HepG2 (cell line): Measurements from ENCODE around the gene LSM10. TPM values are rescaled to one million over a fixed set of nuclear protein-coding genes. Genes with fewer than 3 reads are reported as not detected.

ENCODE experiments used
- ATAC-seq: fragments of 200-7000 bp; cut with Tn5 transposase; 3 replicates; pipeline ENCODE4 v1.9.1; 2020; ENCODE audit warnings: mild to moderate bottlenecking, moderate library complexity
- BruUV-seq: library from RNA; stranded (reverse); fragments of 400-500 nt; replicated peaks from 2 replicates; lab custom pipeline; 2021; lab: Mats Ljungman, UMichigan
- CTCF ChIA-PET: fragments of 300-600 bp; formaldehyde crosslinking; extraction: SDS; loops from one replicate; lab custom pipeline; 2021; ENCODE audit warnings: low total read pairs, inconsistent platforms, low intra/inter-chr PET ratio; lab: Yijun Ruan, JAX
- POLR2A ChIA-PET: fragments of 350-600 bp; sonication (Branson Sonifier 250); formaldehyde crosslinking; loops from one replicate; lab custom pipeline; 2020; ENCODE audit warnings: antibody characterized with exemption, inconsistent platforms; lab: Yijun Ruan, JAX
- DNase-seq: peaks from one replicate; pipeline ENCODE4 v3.0.0-alpha.2; 2015; ENCODE audit warnings: low spot score
- FAIRE-seq: peaks from 3 replicates; lab custom pipeline; 2011; peaks lifted over from hg19 to GRCh38; lab: Jason Lieb, UNC
- H2AFZ ChIP-seq: one replicate; pipeline ENCODE4 v1.6.1; 2011; ENCODE audit warnings: low read length, inconsistent platforms
- H3K27ac ChIP-seq: fragments of 300-600 bp; 3 replicates; pipeline ENCODE4 v1.8.0; 2011; ENCODE audit warnings: mixed run types, mild to moderate bottlenecking, mixed read lengths, low read length, inconsistent platforms; ENCODE audit not compliant: insufficient read depth; ENCODE audit errors: extremely low read length
- H3K27me3 ChIP-seq, 2 experiments: fragments of 200-600 bp in 1 of 2; 2 replicates in 1 of 2; 3 replicates in 1 of 2; pipeline versions ENCODE4 v1.6.0 to v1.8.0; 2011; ENCODE audit warnings: low read length in 2 of 2, mild to moderate bottlenecking in 2 of 2, moderate library complexity in 2 of 2, inconsistent platforms in 1 of 2; ENCODE audit not compliant: insufficient read depth in 2 of 2, control insufficient read depth in 1 of 2
- H3K36me3 ChIP-seq, 2 experiments: fragments of 200-600 bp in 1 of 2; replicated peaks in 1 of 2; 2 replicates in 1 of 2; 3 replicates in 1 of 2; pipeline versions ENCODE4 v1.5.1 to v1.8.0; 2011; ENCODE audit warnings: low read length in 2 of 2, inconsistent platforms in 1 of 2; ENCODE audit not compliant: insufficient read depth in 2 of 2, control insufficient read depth in 1 of 2
- H3K4me1 ChIP-seq: 2 replicates; pipeline ENCODE4 v1.5.1; 2012; ENCODE audit warnings: low read length, inconsistent platforms; ENCODE audit not compliant: insufficient read depth
- H3K4me2 ChIP-seq: 2 replicates; pipeline ENCODE4 v1.6.0; 2011; ENCODE audit warnings: low read depth, low read length, inconsistent platforms
- H3K4me3 ChIP-seq, 3 experiments: fragments of 200-600 bp in 1 of 3; sonication (generic), shearing (Covaris generic) in 1 of 3; replicated peaks in 1 of 3; 2 replicates each; pipeline ENCODE4 v1.5.1; 2011 to 2016; ENCODE audit warnings: low read length in 3 of 3, inconsistent platforms in 2 of 3, low read depth in 2 of 3, mild to moderate bottlenecking in 2 of 3, control low read depth in 1 of 3, mixed read lengths in 1 of 3; ENCODE audit not compliant: insufficient read depth in 1 of 3
- H3K79me2 ChIP-seq: one replicate; pipeline ENCODE4 v1.6.1; 2011; ENCODE audit warnings: low read length, inconsistent platforms; ENCODE audit not compliant: insufficient read depth
- H3K9ac ChIP-seq: 2 replicates; pipeline ENCODE4 v1.6.0; 2011; ENCODE audit warnings: mild to moderate bottlenecking, low read depth, low read length, inconsistent platforms; ENCODE audit not compliant: insufficient read depth
- H3K9me3 ChIP-seq: 2 replicates; pipeline ENCODE4 v1.5.1; 2012; ENCODE audit warnings: mild to moderate bottlenecking, low read length
- H4K20me1 ChIP-seq: 2 replicates; pipeline ENCODE4 v1.6.0; 2011; ENCODE audit warnings: inconsistent platforms, mild to moderate bottlenecking, low read length, moderate library complexity; ENCODE audit not compliant: insufficient read depth
- CBX5 ChIP-seq: sonication (generic); formaldehyde crosslinking; IDR thresholded peaks from 2 replicates; pipeline ENCODE4 v1.4.0; 2020; ENCODE audit warnings: missing genetic modification reagents, borderline replicate concordance
- CEBPG ChIP-seq: IDR thresholded peaks from 2 replicates; pipeline ENCODE4 v1.6.1; 2016
- FOXC1 ChIP-seq: sonication (generic); formaldehyde crosslinking; IDR thresholded peaks from 2 replicates; pipeline ENCODE4 v1.8.0; 2022; ENCODE audit warnings: mild to moderate bottlenecking, missing genetic modification reagents, borderline replicate concordance
- ISX ChIP-seq: sonication (generic); formaldehyde crosslinking; conservative IDR thresholded peaks from 2 replicates; pipeline ENCODE4 v1.5.0; 2020; ENCODE audit warnings: missing genetic modification reagents
- PHB2 ChIP-seq: fragments of 450-650 bp; IDR thresholded peaks from 2 replicates; pipeline ENCODE4 v1.6.1; 2018; ENCODE audit not compliant: partially characterized antibody
- SMYD3 ChIP-seq: sonication (generic); formaldehyde crosslinking; IDR thresholded peaks from 2 replicates; pipeline ENCODE4 v1.8.1; 2023; ENCODE audit warnings: mild to moderate bottlenecking, missing genetic modification reagents
- STAG1 ChIP-seq: sonication (generic); formaldehyde crosslinking; IDR thresholded peaks from 2 replicates; pipeline ENCODE4 v1.4.0; 2020; ENCODE audit warnings: missing genetic modification reagents
- SYNCRIP ChIP-seq: fragments of 200-400 bp; formaldehyde crosslinking; IDR thresholded peaks from 2 replicates; pipeline ENCODE4 v1.6.1; 2018; ENCODE audit warnings: mild to moderate bottlenecking, low read depth, low read length; ENCODE audit not compliant: insufficient read depth
- TARDBP ChIP-seq: sonication (generic); formaldehyde crosslinking; IDR thresholded peaks from 2 replicates; pipeline ENCODE4 v1.8.0; 2022; ENCODE audit warnings: mild to moderate bottlenecking, missing genetic modification reagents
- ZFP90 ChIP-seq: sonication (generic); formaldehyde crosslinking; IDR thresholded peaks from 2 replicates; pipeline ENCODE4 v1.8.0; 2022; ENCODE audit warnings: missing genetic modification reagents, mild to moderate bottlenecking, inconsistent platforms, borderline replicate concordance
- ZNF225 ChIP-seq: sonication (generic); formaldehyde crosslinking; IDR thresholded peaks from 2 replicates; pipeline ENCODE4 v1.4.0; 2020; ENCODE audit warnings: mild to moderate bottlenecking, missing genetic modification reagents
- ZNF343 ChIP-seq: sonication (generic); formaldehyde crosslinking; IDR thresholded peaks from 2 replicates; pipeline ENCODE4 v1.4.0; 2020; ENCODE audit warnings: mild to moderate bottlenecking, missing genetic modification reagents
- ZNF383 ChIP-seq: sonication (generic); formaldehyde crosslinking; IDR thresholded peaks from 2 replicates; pipeline ENCODE4 v1.4.0; 2020; ENCODE audit warnings: missing genetic modification reagents, mild to moderate bottlenecking, borderline replicate concordance
- ZNF501 ChIP-seq: sonication (generic); formaldehyde crosslinking; IDR thresholded peaks from 2 replicates; pipeline ENCODE4 v1.5.1; 2020; ENCODE audit warnings: mild to moderate bottlenecking, moderate library complexity, missing genetic modification reagents
- WGBS: methylation state at CpG from one replicate; pipeline ENCODE4 v1.1.6; 2017; ENCODE audit warnings: low lambda C conversion rate; 5-methylcytosine and 5-hydroxymethylcytosine counted together
- in situ Hi-C: cut with HindIII; loops from 2 replicates; pipeline ENCODE4 v1.10.0; 2017; ENCODE audit warnings: low pct_unique_long_range_greater_than_20kb; ENCODE audit not compliant: extremely low pct_ligation_motif_present
- intact Hi-C: fragments of 100-400 bp; cut with micrococcal nuclease; formaldehyde crosslinking; loops from one replicate; pipeline ENCODE4 v1.10.0; 2022; ENCODE audit not compliant: unreplicated experiment
- polyA plus RNA-seq, 8 experiments: library from polyadenylated mRNA; depleted of rRNA in 3 of 8; stranded (reverse) in 7 of 8; unstranded in 1 of 8; fragments of >200 nt; fragmentation: Illumina TruSeq in 4 of 8; extraction: Trizol in 4 of 8; gene quantifications; 2 replicates each; pipeline versions ENCODE4 v1.2.1 to v1.2.3, GENCODE V29; 2011 to 2016; ENCODE audit warnings: low read depth in 4 of 8, missing spikeins in 1 of 8, mixed read lengths in 1 of 8; ENCODE audit not compliant: insufficient read depth in 1 of 8
- total RNA-seq, 5 experiments: library from RNA; depleted of rRNA; stranded (reverse); fragments of >200 nt; fragmentation: Illumina TruSeq; extraction: Trizol; gene quantifications; 2 replicates each; pipeline ENCODE4 v1.2.3, GENCODE V29; 2016; ENCODE audit warnings: low read depth in 1 of 5
- TF ChIP-seq, protein P1 (sequence below): sonication (generic); formaldehyde crosslinking; IDR thresholded peaks from 2 replicates; pipeline ENCODE4 v1.4.0; 2020; ENCODE audit warnings: mild to moderate bottlenecking, missing genetic modification reagents, borderline replicate concordance

Gene LSM10
- total and polyA plus RNA-seq, 2 of the 13 experiments (the other 11 are each of a cell fraction or from before 2014, with no cell fraction given): 14.0 to 52.0 TPM

DNA sequence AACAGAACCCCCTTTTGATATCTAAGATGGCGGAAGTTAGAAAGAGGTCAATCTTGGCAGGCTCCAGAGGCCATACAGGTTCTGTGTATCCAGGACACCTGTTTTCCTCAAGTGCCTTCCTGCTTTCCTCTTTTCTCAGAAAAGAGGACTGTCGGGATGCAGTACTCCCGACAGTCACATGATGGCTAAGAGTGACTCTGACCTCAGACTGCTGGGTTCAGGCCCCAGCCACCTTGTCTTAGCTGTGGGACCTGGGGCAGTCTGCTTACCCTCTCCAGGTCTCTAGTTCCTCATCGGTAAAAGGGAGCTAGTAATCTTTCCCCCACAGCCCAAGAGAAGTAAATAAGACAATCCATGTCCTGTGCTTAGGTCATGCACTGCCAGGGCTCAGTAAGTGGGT is 41.9 kb downstream of the LSM10 start:
- CTCF ChIA-PET: no interaction called here
- H3K79me2 ChIP-seq: no peaks in the 10 kb centered on the region
- H4K20me1 ChIP-seq: no peaks in the 10 kb centered on the region
- H3K4me2 ChIP-seq: no peak overlapping the region
- POLR2A ChIA-PET: no interaction called here
- in situ Hi-C loops: no loop called here
- intact Hi-C loops: no loop called here
- DNase-seq: no peak
- no peak overlapping the region for H3K27ac ChIP-seq
- TF ChIP-seq STAG1 (CRISPR knock-in tag): no peak
- TF ChIP-seq, all 625 proteins: peak for 0
- Histone ChIP-seq H3K4me1 (peaks cover 35% of the 10 kb centered on the region), H3K4me3 (no peak overlapping the region), H3K27me3 (no peaks in the 10 kb centered on the region), H2AFZ (no peak overlapping the region), H3K9ac (no peak overlapping the region), H3K36me3 (peaks cover 29 to 66% of the 10 kb centered on the region in 2 experiments), H3K9me3 (no peaks in the 10 kb centered on the region)
- no TSS peak for BruUV-seq
- FAIRE-seq: no peak
- WGBS: 77% methylated on average over 4 of the region's 4 CpGs
- 0 out of 3 replicates have a peak, but pooled peaks have one; percentile 12 for ATAC-seq

DNA sequence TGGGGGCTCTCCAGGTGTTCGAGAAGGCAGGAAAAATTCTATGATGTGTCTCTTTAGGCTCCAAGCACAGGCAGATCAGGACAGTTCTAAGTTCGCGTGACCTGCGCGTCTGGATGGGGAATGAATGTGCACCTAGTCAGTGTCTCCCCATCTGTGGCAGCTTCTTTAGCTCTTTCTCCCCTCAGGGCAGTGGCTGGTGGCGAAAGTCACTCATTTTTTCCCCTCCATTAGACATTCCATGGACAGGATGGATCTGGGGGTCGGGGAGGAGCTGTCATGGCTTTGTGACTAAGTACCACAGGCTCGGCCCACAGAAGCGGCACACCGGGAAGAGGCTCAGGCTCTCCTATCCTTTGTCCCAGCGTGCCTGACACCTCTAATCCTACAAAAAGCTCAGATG is 43.2 kb downstream of the LSM10 start:
- Histone ChIP-seq H3K36me3 (peaks cover 28 to 57% of the 10 kb centered on the region in 2 experiments), H3K27ac (no peak overlapping the region), H3K9me3 (no peaks in the 10 kb centered on the region), H3K79me2 (no peaks in the 10 kb centered on the region), H2AFZ (no peak overlapping the region), H3K4me2 (no peak overlapping the region), H3K9ac (no peak overlapping the region), H3K4me1 (peaks cover 45% of the 10 kb centered on the region), H4K20me1 (no peaks in the 10 kb centered on the region), H3K4me3 (no peak overlapping the region), H3K27me3 (no peaks in the 10 kb centered on the region)
- ChIA-PET CTCF (no interaction called here), POLR2A (no interaction called here)
- FAIRE-seq: no peak
- ATAC-seq: no peak
- TF ChIP-seq CBX5 (CRISPR knock-in tag) (no peak), PHB2 (no peak), SMYD3 (CRISPR knock-in tag) (no peak), ZNF501 (CRISPR knock-in tag) (no peak), CEBPG (no peak), ISX (CRISPR knock-in tag) (no peak), TARDBP (CRISPR knock-in tag) (no peak), ZNF383 (no peak), SYNCRIP (no peak), FOXC1 (CRISPR knock-in tag) (no peak), ZFP90 (CRISPR knock-in tag) (no peak), ZNF343 (CRISPR knock-in tag) (no peak), ZNF225 (CRISPR knock-in tag) (no peak)
- TF ChIP-seq, protein P1, sequence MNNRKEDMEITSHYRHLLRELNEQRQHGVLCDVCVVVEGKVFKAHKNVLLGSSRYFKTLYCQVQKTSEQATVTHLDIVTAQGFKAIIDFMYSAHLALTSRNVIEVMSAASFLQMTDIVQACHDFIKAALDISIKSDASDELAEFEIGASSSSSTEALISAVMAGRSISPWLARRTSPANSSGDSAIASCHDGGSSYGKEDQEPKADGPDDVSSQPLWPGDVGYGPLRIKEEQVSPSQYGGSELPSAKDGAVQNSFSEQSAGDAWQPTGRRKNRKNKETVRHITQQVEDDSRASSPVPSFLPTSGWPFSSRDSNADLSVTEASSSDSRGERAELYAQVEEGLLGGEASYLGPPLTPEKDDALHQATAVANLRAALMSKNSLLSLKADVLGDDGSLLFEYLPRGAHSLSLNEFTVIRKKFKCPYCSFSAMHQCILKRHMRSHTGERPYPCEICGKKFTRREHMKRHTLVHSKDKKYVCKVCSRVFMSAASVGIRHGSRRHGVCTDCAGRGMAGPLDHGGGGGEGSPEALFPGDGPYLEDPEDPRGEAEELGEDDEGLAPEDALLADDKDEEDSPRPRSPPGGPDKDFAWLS (CRISPR knock-in tag): no peak
- DNase-seq: no peak
- intact Hi-C loops (no loop called here), in situ Hi-C loops (no loop called here)
- 96% methylated on average over 10 of the region's 11 CpGs for WGBS
- no TSS peak for BruUV-seq
